Epithelial cell of esophagus (primary cell): ENCODE measurements around the gene PRDM10.
A peak's percentile ranks its signal among the peaks of the same experiment; 100 is the strongest.

Experiments
- DNase-seq: peaks from one replicate; pipeline ENCODE4 v3.0.0; 2010; ENCODE audit warnings: low read depth
- H3K4me3 ChIP-seq: 2 replicates; pipeline ENCODE4 v1.5.1; 2011; ENCODE audit warnings: mild to moderate bottlenecking, low read length, control low read depth
- CTCF ChIP-seq: IDR thresholded peaks from 2 replicates; pipeline ENCODE4 v1.5.1; 2011; ENCODE audit warnings: low read depth, mild to moderate bottlenecking, low read length, control low read depth, inconsistent platforms; ENCODE audit not compliant: insufficient read depth; ENCODE audit errors: missing control alignments

The PRDM10 gene

GRCh38 chr11:129992161-129992944, 10.3 kb downstream of the PRDM10 start:
- no peak overlapping the region for H3K4me3 ChIP-seq
- peak; percentile 61 for TF ChIP-seq CTCF
- peak; percentile 79 for DNase-seq

GRCh38 chr11:129989149-129989813, 13.4 kb downstream of the PRDM10 start:
- no peak for TF ChIP-seq CTCF
- H3K4me3 ChIP-seq = no peak overlapping the region
- no peak for DNase-seq

GRCh38 chr11:129987950-129988349, 14.7 kb downstream of the PRDM10 start:
- no peak for TF ChIP-seq CTCF
- DNase-seq = no peak
- H3K4me3 ChIP-seq = no peak overlapping the region

- no peak for TF ChIP-seq CTCF
- no peak for DNase-seq
- H3K4me3 ChIP-seq = no peak overlapping the region
Measured at GRCh38 chr11:129985823-129986222, 16.8 kb downstream of the PRDM10 start.

- no peak for TF ChIP-seq CTCF
- no peak for DNase-seq
- no peak overlapping the region for H3K4me3 ChIP-seq
Measured at GRCh38 chr11:129980086-129980485, 22.5 kb downstream of the PRDM10 start.

GRCh38 chr11:129979046-129979605, 23.5 kb downstream of the PRDM10 start:
- DNase-seq = no peak
- TF ChIP-seq CTCF = no peak
- H3K4me3 ChIP-seq = no peak overlapping the region
